Aorta (tissue), 5 donors: ENCODE measurements around the gene BDH1. TPM values are rescaled to one million over a fixed set of nuclear protein-coding genes. Genes with fewer than 3 reads are reported as not detected.

Experiments used
- ATAC-seq: fragments of 200-7000 bp; cut with Tn5 transposase; one replicate; pipeline ENCODE4 v1.9.1; 2022; ENCODE audit warnings: moderate library complexity; ENCODE audit not compliant: low FRiP score
- DNase-seq, 2 donors: peaks; one replicate each; pipeline ENCODE4 v3.0.0-alpha.2; 2020
- H3K27ac ChIP-seq, 2 donors: one replicate each; pipeline ENCODE4 v1.5.1; 2013; ENCODE audit warnings: low read length in 2 of 2, mild to moderate bottlenecking in 2 of 2, moderate library complexity in 2 of 2, control low read depth in 1 of 2, inconsistent platforms in 1 of 2, low read depth in 1 of 2
- H3K27me3 ChIP-seq, 2 donors: one replicate each; pipeline ENCODE4 v1.6.1; 2013; ENCODE audit warnings: control low read depth in 1 of 2, low read length in 1 of 2, mild to moderate bottlenecking in 1 of 2, moderate library complexity in 1 of 2; ENCODE audit not compliant: insufficient read depth in 2 of 2, control insufficient read depth in 1 of 2
- H3K36me3 ChIP-seq, 2 donors: one replicate each; pipeline ENCODE4 v1.6.1; 2013; ENCODE audit warnings: control low read depth in 1 of 2, low read length in 1 of 2, mild to moderate bottlenecking in 1 of 2; ENCODE audit not compliant: insufficient read depth in 2 of 2, control insufficient read depth in 1 of 2
- H3K4me1 ChIP-seq, 2 donors: one replicate each; pipeline ENCODE4 v1.6.1; 2013; ENCODE audit warnings: low read length in 2 of 2, control low read depth in 1 of 2, mild to moderate bottlenecking in 1 of 2, moderate library complexity in 1 of 2; ENCODE audit not compliant: insufficient read depth in 2 of 2, control insufficient read depth in 1 of 2
- H3K4me3 ChIP-seq, 2 donors: one replicate each; pipeline ENCODE4 v1.5.1; 2013; ENCODE audit warnings: low read length in 2 of 2, control low read depth in 1 of 2, mild to moderate bottlenecking in 1 of 2
- H3K9me3 ChIP-seq: one replicate; pipeline ENCODE4 v1.6.1; 2013; ENCODE audit warnings: mild to moderate bottlenecking, low read length; ENCODE audit not compliant: control insufficient read depth
- WGBS, 2 donors: extraction: QIAGEN DNeasy Blood & Tissue Kit; methylation state at CpG; one replicate each; pipeline ENCODE4 v1.1.7; 2013; 5-methylcytosine and 5-hydroxymethylcytosine counted together
- intact Hi-C, 2 donors: fragments of 100-400 bp; cut with DNase I; formaldehyde crosslinking; loops; one replicate each; pipeline versions ENCODE4 v1.14.2 to v1.15.0; 2022
- polyA plus RNA-seq, 2 donors: library from polyadenylated mRNA; stranded (reverse); fragments of 200-250 nt; gene quantifications; one replicate each; pipeline ENCODE4 v1.2.3, GENCODE V29; 2013
- total RNA-seq, 2 donors: library from RNA; stranded (reverse); fragmentation: NEBNext Ultra II Directional; extraction: Animal tissue kit (Norgen Biotek cat#: 25700); gene quantifications; one replicate each; pipeline ENCODE4 v1.2.1, GENCODE V29; 2021
- donor health status: healthy with polysubstance abuse.
- donor health status: Bipolar disorder and iron deficiency.
- donor health status: DM: no; HTN: no; CAD: no.
- donor health status: DM: no; HTN: no; CAD: no.
- donor health status: DM: yes; HTN: yes; CAD: no.

Gene BDH1
- total and polyA plus RNA-seq, 4 donors: 3.5 to 17.8 (median 6.6) TPM

DNA sequence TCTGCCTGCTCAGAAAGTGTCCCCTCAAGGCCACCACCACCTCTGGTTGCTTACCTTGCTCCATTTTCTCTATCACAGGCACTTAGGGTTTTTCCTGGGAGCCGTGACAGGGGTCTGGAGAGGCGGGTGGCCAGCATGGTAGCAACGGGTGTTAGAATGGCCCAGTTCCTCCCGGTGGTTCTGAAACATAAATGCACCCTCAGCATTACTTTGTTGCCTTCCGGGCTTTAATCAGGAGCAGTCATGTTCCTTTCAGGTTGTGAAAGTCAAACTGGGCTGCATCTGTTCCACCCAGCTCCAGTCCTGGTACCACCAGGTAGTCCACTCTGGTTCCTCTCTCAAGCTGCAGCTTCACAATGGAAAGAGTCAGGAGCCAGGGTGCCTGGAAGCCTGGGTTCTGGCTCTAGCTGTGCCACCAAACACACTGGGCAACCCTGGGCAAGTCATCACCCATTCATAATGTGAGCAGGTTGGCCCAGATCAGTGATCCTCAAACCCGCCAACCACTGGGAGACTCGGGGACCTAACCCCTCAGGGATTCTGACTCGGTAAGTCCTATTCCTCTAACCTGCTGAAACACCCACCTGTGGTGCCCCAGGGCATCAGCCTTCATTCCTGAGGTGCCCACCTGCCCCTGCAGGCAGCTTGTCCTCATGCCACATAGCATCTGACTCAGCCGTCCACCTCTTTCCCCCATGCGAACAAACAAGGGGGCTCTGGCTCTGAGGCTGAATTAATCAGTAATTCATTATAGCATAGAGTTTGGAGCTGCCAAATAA, 9.3 kb downstream of the BDH1 start:
- ATAC-seq (no peak), DNase-seq (no peak)
- 92 to 93% methylated on average over 10 of the region's 10 CpGs for WGBS, 2 donors

DNA sequence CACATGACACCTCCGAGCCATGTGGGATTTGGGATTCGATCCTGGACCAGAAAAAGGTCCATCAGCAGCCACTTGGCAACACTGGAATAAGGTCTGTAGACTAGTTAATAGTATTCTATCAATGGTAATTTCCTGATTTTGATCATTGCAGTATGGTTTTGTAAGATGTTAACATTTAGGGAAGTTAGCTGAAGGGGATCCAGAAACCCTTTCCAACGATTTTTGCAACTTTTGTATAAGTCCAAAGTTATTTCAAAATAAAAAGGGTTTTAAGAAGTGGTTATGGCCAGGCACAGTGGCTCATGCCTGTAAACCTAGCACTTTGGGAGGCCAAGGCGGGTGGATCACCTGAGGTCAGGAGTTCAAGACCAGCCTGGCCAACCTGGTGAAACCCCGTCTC, 10.2 kb downstream of the BDH1 start:
- no peak overlapping the region for H3K4me3 ChIP-seq
- no peaks in the 10 kb centered on the region for H3K36me3 ChIP-seq
- no peaks in the 10 kb centered on the region for H3K9me3 ChIP-seq
- DNase-seq: no peak
- 89 to 90% methylated on average over 5 of the region's 5 CpGs for WGBS, 2 donors
- H3K27me3 ChIP-seq: no peaks in the 10 kb centered on the region
- H3K27ac ChIP-seq: no peak overlapping the region
- ATAC-seq: no peak
- intact Hi-C loops: no loop called here
- H3K4me1 ChIP-seq: no peaks in the 10 kb centered on the region

More for the DNA sequence above, 9.3 kb downstream of the BDH1 start:
- Histone ChIP-seq H3K4me1 (no peaks in the 10 kb centered on the region), H3K27ac (no peak overlapping the region), H3K9me3 (no peaks in the 10 kb centered on the region), H3K27me3 (no peaks in the 10 kb centered on the region), H3K36me3 (no peaks in the 10 kb centered on the region), H3K4me3 (no peak overlapping the region)
- intact Hi-C loops: no loop called here

DNA sequence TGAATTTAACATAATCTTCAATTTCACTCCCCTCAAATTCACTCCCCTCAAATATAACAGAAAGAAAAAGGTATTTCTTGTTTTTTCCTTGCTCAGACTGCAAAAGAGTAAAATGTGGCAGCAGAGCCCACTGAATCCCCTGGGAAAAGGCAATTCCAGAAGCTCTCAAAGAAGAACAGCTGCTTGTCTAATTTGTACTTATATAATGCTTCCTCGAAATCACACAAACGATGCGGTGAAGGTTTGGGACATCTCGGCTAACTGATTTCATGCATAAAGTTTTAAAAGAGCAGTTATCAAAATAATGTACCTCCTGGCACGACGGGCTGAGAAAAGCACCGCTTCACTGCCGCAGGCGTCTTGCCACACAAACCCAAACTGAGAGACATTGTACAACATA, 10.7 kb downstream of the BDH1 start:
- no peak overlapping the region for H3K27ac ChIP-seq
- 93 to 95% methylated on average over 9 of the region's 9 CpGs for WGBS, 2 donors
- ATAC-seq (no peak), DNase-seq (no peak)
- H3K36me3 ChIP-seq: no peaks in the 10 kb centered on the region
- intact Hi-C loops: no loop called here
- H3K4me3 ChIP-seq: no peak overlapping the region
- H3K9me3 ChIP-seq: no peaks in the 10 kb centered on the region
- no peaks in the 10 kb centered on the region for H3K27me3 ChIP-seq
- H3K4me1 ChIP-seq: no peaks in the 10 kb centered on the region

DNA sequence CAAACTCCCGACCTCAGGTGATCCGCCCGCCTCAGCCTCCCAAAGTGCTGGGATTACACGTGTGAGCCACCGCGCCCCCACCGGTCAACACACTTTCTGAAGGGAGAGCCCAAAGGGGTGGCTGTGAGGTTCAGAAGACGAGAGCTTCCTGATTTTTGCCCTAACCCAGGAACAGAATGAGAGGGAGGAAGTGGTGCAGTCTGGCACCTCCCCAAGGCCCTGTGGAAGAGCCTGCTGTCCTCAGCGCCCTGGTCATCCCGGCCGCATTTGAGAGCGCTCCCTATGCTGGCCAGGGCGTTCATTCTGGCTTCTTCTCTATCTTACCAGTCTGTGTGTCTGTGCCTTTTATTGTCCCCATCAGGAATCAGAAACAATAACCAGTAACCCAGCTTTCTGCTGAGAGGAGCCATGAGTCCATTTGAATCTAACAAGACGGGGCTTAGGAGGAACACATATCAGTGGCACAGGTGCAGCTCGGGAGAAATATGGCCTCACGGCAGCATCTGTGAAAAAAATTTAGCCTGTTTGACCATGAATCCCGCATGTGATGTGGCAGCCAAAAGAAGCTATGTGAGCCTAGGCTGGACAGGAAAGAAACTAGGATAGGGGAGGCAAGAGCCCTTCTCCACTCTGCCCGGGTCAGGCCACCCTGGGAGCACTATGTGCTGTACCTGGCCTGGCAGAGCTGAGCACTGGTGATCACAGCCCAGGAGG, 12.9 kb downstream of the BDH1 start:
- Histone ChIP-seq H3K27ac (no peak overlapping the region), H3K4me3 (no peak overlapping the region), H3K27me3 (no peaks in the 10 kb centered on the region), H3K4me1 (no peaks in the 10 kb centered on the region), H3K36me3 (no peaks in the 10 kb centered on the region), H3K9me3 (no peaks in the 10 kb centered on the region)
- ATAC-seq (peak; percentile 53), DNase-seq (peak in 1 of 2 donors; percentile 84)
- WGBS, 2 donors: 91 to 92% methylated on average over 18 of the region's 18 CpGs
- intact Hi-C loops: no loop called here

DNA sequence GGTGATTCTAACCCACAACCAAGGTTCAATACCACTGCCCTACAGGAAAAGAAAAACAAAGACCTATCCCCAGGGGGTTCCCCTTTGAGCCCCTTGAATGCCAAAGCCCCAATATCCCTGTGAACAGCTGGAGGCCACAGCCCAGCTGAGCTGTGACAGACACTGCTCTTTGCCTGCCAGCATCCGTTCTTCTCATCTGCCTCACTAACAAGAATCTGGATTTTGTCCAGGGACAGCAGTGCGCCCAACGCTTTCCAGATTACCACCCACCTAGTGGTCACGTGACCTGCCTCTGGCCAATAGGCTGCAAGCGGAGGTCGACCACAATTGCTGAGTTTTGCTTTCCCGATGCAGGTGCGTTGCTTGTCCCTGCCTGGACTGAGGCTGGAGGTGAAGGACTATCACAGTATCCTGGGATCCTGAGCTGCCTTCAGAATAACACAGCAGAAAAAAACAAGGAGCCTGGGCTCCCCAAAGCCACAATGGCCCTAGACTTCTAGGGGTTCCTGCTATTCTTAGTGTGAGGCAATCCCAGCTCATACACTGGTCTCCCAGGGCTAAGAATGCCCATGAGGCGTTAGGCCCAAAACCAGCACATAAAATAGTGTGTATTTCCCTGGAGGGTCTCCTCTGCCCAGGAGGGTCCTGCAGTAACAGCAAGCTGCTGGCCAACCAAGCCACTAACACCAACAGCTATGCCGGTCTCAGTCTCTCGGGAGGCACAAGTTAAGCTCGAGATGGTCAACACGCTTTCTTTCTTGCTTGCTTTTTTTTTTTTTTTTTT, 13.8 kb downstream of the BDH1 start:
- Histone ChIP-seq H3K27me3 (no peaks in the 10 kb centered on the region), H3K36me3 (no peaks in the 10 kb centered on the region), H3K4me1 (no peaks in the 10 kb centered on the region), H3K9me3 (no peaks in the 10 kb centered on the region), H3K4me3 (no peak overlapping the region), H3K27ac (no peak overlapping the region)
- 54 to 57% methylated on average over 13 of the region's 13 CpGs for WGBS, 2 donors
- intact Hi-C loops: no loop called here
- ATAC-seq (no peak), DNase-seq (peak in 1 of 2 donors; percentile 37)

DNA sequence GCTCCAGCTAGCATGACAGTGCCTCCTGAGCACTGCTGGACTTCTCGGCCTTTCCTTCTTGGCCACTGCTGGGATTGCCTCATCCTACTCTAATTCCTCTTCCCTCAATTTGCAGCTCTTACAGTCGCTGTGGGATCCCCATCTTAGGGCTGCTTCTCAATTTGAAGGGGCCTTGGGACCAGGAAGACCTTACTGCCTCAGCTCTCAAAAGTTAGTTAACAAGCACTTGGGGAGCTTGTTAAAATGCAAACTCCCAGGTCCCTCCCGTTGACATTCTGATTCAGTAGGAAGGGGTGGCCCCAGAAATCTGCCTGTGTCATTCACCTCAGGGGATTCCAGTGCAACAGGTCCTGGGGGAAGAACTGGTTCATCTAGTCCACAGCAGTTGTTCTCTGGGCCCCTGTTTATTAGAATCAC, 14.8 kb downstream of the BDH1 start:
- no peaks in the 10 kb centered on the region for H3K4me1 ChIP-seq
- no peak overlapping the region for H3K27ac ChIP-seq
- no peaks in the 10 kb centered on the region for H3K9me3 ChIP-seq
- DNase-seq: peak in 1 of 2 donors; percentile 22
- WGBS, 2 donors: 76 to 77% methylated on average over 3 of the region's 3 CpGs
- H3K4me3 ChIP-seq: no peak overlapping the region
- H3K27me3 ChIP-seq: no peaks in the 10 kb centered on the region
- intact Hi-C loops: no loop called here
- no peaks in the 10 kb centered on the region for H3K36me3 ChIP-seq
- ATAC-seq: no peak

DNA sequence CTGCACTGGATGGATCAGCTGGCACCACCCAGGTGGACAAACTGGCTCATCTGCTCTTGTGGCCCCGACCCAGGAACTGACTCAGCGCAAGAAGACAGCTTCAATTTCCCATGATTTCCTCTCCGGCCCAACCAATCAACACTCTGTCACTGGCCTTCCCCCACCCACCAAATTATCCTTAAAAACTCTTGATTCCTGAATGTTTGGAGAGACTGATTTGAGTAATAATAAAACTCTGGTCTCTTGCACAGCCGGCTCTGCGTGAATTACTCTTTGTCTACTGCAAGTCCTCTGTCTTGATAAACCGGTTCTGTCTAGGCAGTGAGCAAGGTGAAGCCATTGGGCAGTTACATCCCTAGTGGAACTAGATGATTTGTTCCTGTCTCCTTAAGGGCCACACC, 16.1 kb downstream of the BDH1 start:
- Histone ChIP-seq H3K4me3 (no peak overlapping the region), H3K4me1 (no peaks in the 10 kb centered on the region), H3K27me3 (no peaks in the 10 kb centered on the region), H3K36me3 (no peaks in the 10 kb centered on the region), H3K27ac (no peak overlapping the region), H3K9me3 (no peaks in the 10 kb centered on the region)
- no peak for ATAC-seq
- DNase-seq: no peak
- 93 to 94% methylated on average over 6 of the region's 6 CpGs for WGBS, 2 donors
- intact Hi-C loops: no loop called here

DNA sequence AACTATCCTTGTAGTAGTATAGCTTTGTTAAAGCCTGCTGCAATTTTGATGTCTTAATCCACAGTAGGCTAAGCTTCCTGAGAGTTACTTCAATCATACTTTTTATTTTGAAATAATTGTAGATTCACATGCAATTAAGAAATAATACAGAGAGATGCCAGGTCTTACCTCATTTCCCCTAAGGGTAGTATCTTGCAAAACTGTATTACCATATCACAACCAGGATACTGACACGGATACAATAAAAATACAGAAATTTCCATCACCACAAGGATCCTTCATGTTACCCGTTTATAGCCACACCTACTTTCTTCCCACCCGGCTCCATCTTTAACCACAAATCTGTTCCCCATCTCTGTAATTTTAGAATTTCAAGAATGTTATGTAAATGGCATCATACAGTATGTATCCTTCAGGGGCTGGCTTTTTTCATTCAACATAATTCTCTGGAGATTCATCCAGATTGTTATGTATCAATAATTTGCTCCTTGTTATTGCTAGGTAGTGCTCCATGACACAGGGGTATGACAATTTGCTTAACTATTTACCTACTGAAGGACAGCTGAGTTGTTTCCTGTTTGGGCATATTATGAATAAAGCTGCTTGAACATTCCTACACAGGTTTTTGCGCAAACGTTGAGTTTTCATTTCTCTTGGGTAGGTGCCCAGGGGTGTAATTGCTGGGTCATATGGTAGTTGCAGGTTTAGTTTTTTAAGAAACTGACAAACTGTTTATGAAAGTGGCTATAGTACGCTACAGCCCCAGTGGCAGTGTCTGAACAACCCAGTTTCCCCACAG, 21.6 kb downstream of the BDH1 start:
- ATAC-seq (no peak), DNase-seq (no peak)
- Histone ChIP-seq H3K4me1 (no peaks in the 10 kb centered on the region), H3K27ac (no peak overlapping the region), H3K27me3 (no peaks in the 10 kb centered on the region), H3K9me3 (no peaks in the 10 kb centered on the region), H3K36me3 (peaks cover 0 to 1% of the 10 kb centered on the region in 2 donors), H3K4me3 (no peak overlapping the region)
- intact Hi-C loops: no loop called here
- WGBS, 2 donors: 57 to 74% methylated on average over 6 of the region's 6 CpGs
